K562 (cell line): Measurements from ENCODE around the gene OR7C1. TPM values are rescaled to one million over a fixed set of nuclear protein-coding genes. Genes with fewer than 3 reads are reported as not detected.

ENCODE experiments used
- ARHGAP35 ChIP-seq: fragments of 450-650 bp; IDR thresholded peaks from 2 replicates; pipeline ENCODE4 v1.6.1; 2018; ENCODE audit not compliant: partially characterized antibody
- ELF4 ChIP-seq: fragments of 450-650 bp; formaldehyde crosslinking; IDR thresholded peaks from 2 replicates; pipeline ENCODE4 v1.4.0; 2022; ENCODE audit warnings: missing genetic modification characterization
- FOXA3 ChIP-seq, 2 experiments: fragments of 450-650 bp in 1 of 2; sonication (generic) in 1 of 2; formaldehyde crosslinking; IDR thresholded peaks in 1 of 2; conservative IDR thresholded peaks in 1 of 2; 2 replicates each; pipeline versions ENCODE4 v1.4.0 to v1.8.0; 2020 to 2022; ENCODE audit warnings: mild to moderate bottlenecking in 2 of 2, missing genetic modification reagents in 1 of 2
- HDAC8 ChIP-seq: fragments of 450-650 bp; IDR thresholded peaks from 2 replicates; pipeline ENCODE4 v1.6.1; 2016; ENCODE audit warnings: mild to moderate bottlenecking, missing genetic modification characterization, moderate library complexity, missing compliant biosample characterization
- MBD1 ChIP-seq: fragments of 250-450 bp; sonication (Bioruptor Pico); IDR thresholded peaks from 2 replicates; pipeline ENCODE4 v1.8.0; 2022; ENCODE audit warnings: inconsistent platforms
- MCM3 ChIP-seq: fragments of 450-650 bp; IDR thresholded peaks from 2 replicates; pipeline ENCODE4 v1.6.1; 2016
- MTA2 ChIP-seq: fragments of 450-650 bp; IDR thresholded peaks from 2 replicates; pipeline ENCODE4 v1.6.1; 2016; ENCODE audit warnings: low read depth
- OTX1 ChIP-seq: fragments of 450-650 bp; formaldehyde crosslinking; IDR thresholded peaks from 2 replicates; pipeline ENCODE4 v1.4.0; 2022; ENCODE audit warnings: mild to moderate bottlenecking
- RBBP5 ChIP-seq: fragments of 200-600 bp; sonication (generic); IDR thresholded peaks from 2 replicates; pipeline ENCODE4 v1.6.1; 2012; ENCODE audit warnings: borderline replicate concordance, mild to moderate bottlenecking, low read length, control low read depth, inconsistent platforms; ENCODE audit not compliant: insufficient read depth, poor library complexity, severe bottlenecking
- SMARCC2 ChIP-seq: fragments of 450-650 bp; IDR thresholded peaks from 2 replicates; pipeline ENCODE4 v1.6.1; 2017; ENCODE audit warnings: antibody characterized with exemption, moderate library complexity, mild to moderate bottlenecking, low read depth
- SRF ChIP-seq, 2 experiments: fragments of 250-450, 450-650 bp in 1 of 2; sonication (Bioruptor Pico) in 1 of 2; sonication (generic) in 1 of 2; formaldehyde crosslinking; IDR thresholded peaks; 2 replicates each; pipeline versions ENCODE4 v1.5.0 to v1.5.1; 2020 to 2022; ENCODE audit warnings: mild to moderate bottlenecking in 1 of 2, missing genetic modification reagents in 1 of 2
- TAF7 ChIP-seq: fragments of 450-650 bp; IDR thresholded peaks from 2 replicates; pipeline ENCODE4 v1.6.1; 2016; ENCODE audit warnings: missing genetic modification characterization, missing compliant biosample characterization
- TEAD1 ChIP-seq, 2 experiments: fragments of 450-650 bp in 1 of 2; sonication (generic) in 1 of 2; formaldehyde crosslinking; IDR thresholded peaks; 2 replicates each; pipeline versions ENCODE4 v1.4.0 to v1.8.0; 2020 to 2022; ENCODE audit warnings: mild to moderate bottlenecking in 2 of 2, missing genetic modification reagents in 1 of 2
- TFE3 ChIP-seq: fragments of 450-650 bp; formaldehyde crosslinking; IDR thresholded peaks from 2 replicates; pipeline ENCODE4 v1.4.0; 2020; ENCODE audit warnings: mild to moderate bottlenecking, mixed read lengths
- TRIM24 ChIP-seq, 2 experiments: fragments of 450-650 bp; IDR thresholded peaks; 2 replicates each; pipeline ENCODE4 v1.6.1; 2016
- ZNF398 ChIP-seq: fragments of 250-450 bp; sonication (Bioruptor Pico); IDR thresholded peaks from 2 replicates; pipeline ENCODE4 v1.8.0; 2021; ENCODE audit warnings: moderate library complexity, mild to moderate bottlenecking, inconsistent platforms
- ZNF518B ChIP-seq: fragments of 250-450 bp; sonication (Bioruptor Pico); IDR thresholded peaks from 2 replicates; pipeline ENCODE4 v1.5.0; 2021; ENCODE audit warnings: mild to moderate bottlenecking, moderate library complexity
- ZNF551 ChIP-seq: fragments of 250-450 bp; sonication (Bioruptor Pico); IDR thresholded peaks from 2 replicates; pipeline ENCODE4 v1.5.0; 2021; ENCODE audit warnings: mild to moderate bottlenecking, moderate library complexity
- ZNF639 ChIP-seq, 2 experiments: fragments of 200-800 bp in 1 of 2; sonication (Bioruptor generic) in 1 of 2; sonication (generic) in 1 of 2; formaldehyde crosslinking in 1 of 2; IDR thresholded peaks in 1 of 2; conservative IDR thresholded peaks in 1 of 2; 2 replicates each; pipeline versions ENCODE4 v1.5.0 to v1.6.1; 2016 to 2020; ENCODE audit warnings: missing compliant biosample characterization in 1 of 2, missing genetic modification characterization in 1 of 2, missing genetic modification reagents in 1 of 2
- polyA plus RNA-seq, 8 experiments: library from polyadenylated mRNA; depleted of rRNA in 4 of 8; stranded (reverse) in 5 of 8; unstranded in 3 of 8; fragments of >200 nt; fragmentation: Nextera tagmentation in 2 of 8; fragmentation: Illumina TruSeq in 1 of 8; extraction: Ambion mirVana in 2 of 8; extraction: Trizol in 1 of 8; gene quantifications; 2 replicates each; pipeline versions ENCODE4 v1.2.1 to v1.2.3, GENCODE V29; 2011 to 2014; ENCODE audit warnings: inconsistent platforms in 1 of 8, missing spikeins in 1 of 8
- total RNA-seq, 7 experiments: library from RNA; depleted of rRNA in 6 of 7; stranded (reverse); fragments of >200 nt in 6 of 7; fragmentation: Illumina TruSeq in 2 of 7; extraction: Trizol in 2 of 7; gene quantifications; 2 replicates each; pipeline versions ENCODE4 v1.2.1 to v1.2.3, GENCODE V29; 2011 to 2021; ENCODE audit warnings: low replicate concordance in 1 of 7

Gene OR7C1
- total and polyA plus RNA-seq, 9 of the 15 experiments (the other 6 are each of a cell fraction or from before 2014, with no cell fraction given) = 0.01 to 0.18 (median 0.10) TPM; not detected in 1

- TF ChIP-seq ZNF518B (CRISPR knock-in tag) (no peak), ARHGAP35 (no peak), TRIM24 (IDR thresholded peaks at IDR 0.05) (no peak), FOXA3 (CRISPR knock-in tag; conservative IDR thresholded peaks at IDR 0.05 in 1 of 2, IDR thresholded peaks at IDR 0.05 in 1 of 2) (no peak), TFE3 (no peak), TAF7 (no peak), HDAC8 (no peak), OTX1 (no peak), SMARCC2 (no peak), ELF4 (no peak), MCM3 (no peak), MBD1 (CRISPR knock-in tag) (no peak), MTA2 (no peak), ZNF639 (CRISPR knock-in tag; conservative IDR thresholded peaks at IDR 0.05 in 1 of 2, IDR thresholded peaks at IDR 0.05 in 1 of 2) (no peak), ZNF398 (CRISPR knock-in tag) (no peak), SRF (CRISPR knock-in tag; IDR thresholded peaks at IDR 0.05) (no peak), ZNF551 (CRISPR knock-in tag) (no peak), TEAD1 (CRISPR knock-in tag; IDR thresholded peaks at IDR 0.05) (no peak), RBBP5 (no peak)
These were observed 4.3 kb downstream of the OR7C1 start (continued) for GRCh38 chr19:14830702-14831101.
